ENCODE measurements around the gene ATP2C2.
A peak's percentile ranks its signal among the peaks of the same experiment; 100 is the strongest.

ATP2C2 gene

GRCh38 chr16:84362471-84362941, 5.8 kb upstream of the ATP2C2 start:
- no peak for DNase-seq (ENCODE audit: low read depth, low spot score)
- H3K27ac ChIP-seq = no peak overlapping the region

GRCh38 chr16:84366208-84366607, 2.1 kb upstream of the ATP2C2 start:
- H3K27ac ChIP-seq = no peak overlapping the region
- DNase-seq (ENCODE audit: low read depth, low spot score) = no peak

GRCh38 chr16:84367297-84367680, 1.0 kb upstream of the ATP2C2 start:
- no peak overlapping the region for H3K27ac ChIP-seq
- DNase-seq (ENCODE audit: low read depth, low spot score) = no peak

- H3K27ac ChIP-seq = no peak overlapping the region
- no peak for DNase-seq (ENCODE audit: low read depth, low spot score)
Observed at GRCh38 chr16:84367750-84368307, 509 bp upstream of the ATP2C2 start.

GRCh38 chr16:84369105-84369504, 767 bp downstream of the ATP2C2 start:
- DNase-seq (ENCODE audit: low read depth, low spot score) = no peak
- H3K27ac ChIP-seq = peak overlapping the region; percentile 75

- no peak for DNase-seq (ENCODE audit: low read depth, low spot score)
- H3K27ac ChIP-seq = peak overlapping the region; percentile 75
Observed at GRCh38 chr16:84369938-84370627, 1.7 kb downstream of the ATP2C2 start.

GRCh38 chr16:84370723-84371552, 2.6 kb downstream of the ATP2C2 start:
- no peak for DNase-seq (ENCODE audit: low read depth, low spot score)
- H3K27ac ChIP-seq = peak overlapping the region; percentile 75

- DNase-seq (ENCODE audit: low read depth, low spot score) = no peak
- no peak overlapping the region for H3K27ac ChIP-seq
Observed at GRCh38 chr16:84371553-84371865, 3.2 kb downstream of the ATP2C2 start.

GRCh38 chr16:84373907-84374489, 5.7 kb downstream of the ATP2C2 start:
- DNase-seq (ENCODE audit: low read depth, low spot score) = no peak
- H3K27ac ChIP-seq = no peak overlapping the region

- H3K27ac ChIP-seq = no peak overlapping the region
- DNase-seq (ENCODE audit: low read depth, low spot score) = no peak
Observed at GRCh38 chr16:84378099-84378498, 9.8 kb downstream of the ATP2C2 start.

GRCh38 chr16:84378567-84378966, 10.2 kb downstream of the ATP2C2 start:
- DNase-seq (ENCODE audit: low read depth, low spot score) = no peak
- no peak overlapping the region for H3K27ac ChIP-seq

- DNase-seq (ENCODE audit: low read depth, low spot score) = no peak
- H3K27ac ChIP-seq = peak overlapping the region; percentile 23
Observed at GRCh38 chr16:84379008-84379708, 10.8 kb downstream of the ATP2C2 start.

- no peak for DNase-seq (ENCODE audit: low read depth, low spot score)
- H3K27ac ChIP-seq = peak overlapping the region; percentile 23
Observed at GRCh38 chr16:84379709-84380362, 11.5 kb downstream of the ATP2C2 start.

- DNase-seq (ENCODE audit: low read depth, low spot score) = no peak
- H3K27ac ChIP-seq = peak overlapping the region; percentile 23
Observed at GRCh38 chr16:84380405-84380804, 12.1 kb downstream of the ATP2C2 start.

- DNase-seq (ENCODE audit: low read depth, low spot score) = no peak
Observed at GRCh38 chr16:84382396-84382795, 14.1 kb downstream of the ATP2C2 start.

GRCh38 chr16:84383106-84383505, 14.8 kb downstream of the ATP2C2 start:
- no peak overlapping the region for H3K27ac ChIP-seq
- DNase-seq (ENCODE audit: low read depth, low spot score) = no peak

More at GRCh38 chr16:84382396-84382795, 14.1 kb downstream of the ATP2C2 start:
- H3K27ac ChIP-seq = no peak overlapping the region

- no peak for DNase-seq (ENCODE audit: low read depth, low spot score)
- H3K27ac ChIP-seq = no peak overlapping the region
Observed at GRCh38 chr16:84386047-84386446, 17.7 kb downstream of the ATP2C2 start.

GRCh38 chr16:84387021-84387420, 18.7 kb downstream of the ATP2C2 start:
- no peak for DNase-seq (ENCODE audit: low read depth, low spot score)
- H3K27ac ChIP-seq = no peak overlapping the region

GRCh38 chr16:84390131-84390785, 21.9 kb downstream of the ATP2C2 start:
- H3K27ac ChIP-seq = no peak overlapping the region
- DNase-seq (ENCODE audit: low read depth, low spot score) = no peak

Data from epithelial cell of prostate (primary cell).